KMS-11 (cell line): ENCODE data around the gene PARVA.

Experiments used
- H2AFZ ChIP-seq: fragments of 200-600 bp; sonication (generic); 2 replicates; pipeline ENCODE4 v1.6.1; 2016; ENCODE audit warnings: antibody characterized with exemption, mixed run types, low read depth
- H3K27ac ChIP-seq: fragments of 200-600 bp; sonication (generic); 2 replicates; pipeline ENCODE4 v1.6.1; 2016; ENCODE audit warnings: mild to moderate bottlenecking, mixed run types
- H3K27me3 ChIP-seq: fragments of 200-600 bp; sonication (generic); 2 replicates; pipeline ENCODE4 v1.6.1; 2017; ENCODE audit warnings: mild to moderate bottlenecking, low read depth, mixed run types, moderate library complexity; ENCODE audit not compliant: insufficient read depth
- H3K36me3 ChIP-seq: fragments of 200-600 bp; sonication (generic); 2 replicates; pipeline ENCODE4 v1.6.1; 2017; ENCODE audit warnings: mild to moderate bottlenecking, mixed run types; ENCODE audit not compliant: insufficient read depth
- H3K4me1 ChIP-seq: fragments of 200-600 bp; sonication (generic); 2 replicates; pipeline ENCODE4 v1.6.1; 2016; ENCODE audit warnings: mild to moderate bottlenecking, low read depth, mixed run types; ENCODE audit not compliant: poor library complexity, severe bottlenecking
- H3K4me2 ChIP-seq: fragments of 200-600 bp; sonication (generic); 2 replicates; pipeline ENCODE4 v1.7.0; 2016; ENCODE audit warnings: mild to moderate bottlenecking, mixed run types
- H3K4me3 ChIP-seq: fragments of 200-600 bp; sonication (generic); IDR thresholded peaks from 2 replicates; pipeline ENCODE4 v1.6.1; 2017; ENCODE audit warnings: low read depth, low read length, mixed read lengths; ENCODE audit not compliant: insufficient read depth
- H3K79me2 ChIP-seq: fragments of 200-600 bp; sonication (generic); 2 replicates; pipeline ENCODE4 v1.6.1; 2016; ENCODE audit warnings: low read depth, mixed run types; ENCODE audit not compliant: insufficient read depth
- H3K9ac ChIP-seq: fragments of 200-600 bp; sonication (generic); 2 replicates; pipeline ENCODE4 v1.6.1; 2016; ENCODE audit warnings: mild to moderate bottlenecking, mixed run types
- H4K20me1 ChIP-seq: fragments of 200-600 bp; sonication (generic); 2 replicates; pipeline ENCODE4 v1.6.1; 2016; ENCODE audit warnings: mild to moderate bottlenecking, mixed run types; ENCODE audit not compliant: insufficient read depth
- TF ChIP-seq, protein P1 (sequence below): fragments of 200-600 bp; sonication (generic); conservative IDR thresholded peaks from 2 replicates; pipeline ENCODE4 v1.6.1; 2017; ENCODE audit warnings: low read depth, mild to moderate bottlenecking, antibody characterized with exemption, low read length, moderate library complexity, mixed read lengths

The PARVA gene

DNA sequence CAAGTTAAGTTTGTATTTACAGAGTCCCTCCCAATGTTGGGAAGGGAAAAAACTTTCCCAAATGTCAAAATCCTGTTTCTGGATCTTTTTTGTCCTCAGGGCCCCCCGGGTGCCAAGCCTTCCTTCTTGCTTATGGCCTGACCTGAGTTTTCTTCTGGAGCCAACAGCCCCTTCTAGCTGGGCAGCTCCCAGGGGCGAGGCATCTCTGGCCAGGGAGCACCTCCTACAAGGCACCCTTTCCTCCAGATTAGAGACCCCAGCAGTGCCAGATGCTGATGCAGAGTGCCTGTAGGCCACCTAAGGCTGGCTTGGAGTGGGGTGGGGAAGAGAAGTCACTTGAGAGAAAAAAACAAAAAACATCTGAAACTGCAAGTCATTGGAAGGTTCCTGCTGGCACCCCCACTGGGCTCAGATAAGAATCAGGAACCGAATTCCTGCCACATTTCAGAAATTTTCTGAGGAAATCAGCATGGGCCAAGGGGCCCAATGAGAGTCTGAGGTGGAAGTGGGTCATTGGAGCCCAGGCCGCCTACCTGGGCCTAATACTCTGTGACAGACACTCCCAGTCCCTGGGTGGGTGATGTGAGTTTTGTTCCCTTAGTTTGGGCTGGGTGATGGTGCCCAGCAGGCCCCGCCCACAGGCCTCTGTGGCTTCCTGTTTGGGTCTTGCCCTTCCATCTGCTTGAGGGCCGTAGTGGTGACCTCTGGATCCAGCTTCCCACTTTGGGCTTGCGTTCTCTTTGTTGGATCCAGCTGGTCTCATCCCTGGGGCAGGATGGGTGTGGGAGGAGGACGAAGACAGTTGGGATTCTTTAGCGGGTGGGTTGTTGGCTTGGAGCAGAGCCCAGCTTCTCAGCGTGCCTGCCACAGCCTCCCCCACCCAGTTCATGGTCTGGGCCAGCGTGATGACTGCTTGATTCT is 40.6 kb downstream of the PARVA start:
- H2AFZ ChIP-seq, result no peak overlapping the region
- no peaks in the 10 kb centered on the region for H4K20me1 ChIP-seq
- H3K4me1 ChIP-seq, result no peaks in the 10 kb centered on the region
- no peaks in the 10 kb centered on the region for H3K79me2 ChIP-seq
- no peak overlapping the region for H3K4me2 ChIP-seq
- no peak overlapping the region for H3K27ac ChIP-seq
- H3K9ac ChIP-seq, result no peak overlapping the region
- H3K36me3 ChIP-seq, result no peaks in the 10 kb centered on the region
- H3K27me3 ChIP-seq, result no peaks in the 10 kb centered on the region
- TF ChIP-seq, protein P1, sequence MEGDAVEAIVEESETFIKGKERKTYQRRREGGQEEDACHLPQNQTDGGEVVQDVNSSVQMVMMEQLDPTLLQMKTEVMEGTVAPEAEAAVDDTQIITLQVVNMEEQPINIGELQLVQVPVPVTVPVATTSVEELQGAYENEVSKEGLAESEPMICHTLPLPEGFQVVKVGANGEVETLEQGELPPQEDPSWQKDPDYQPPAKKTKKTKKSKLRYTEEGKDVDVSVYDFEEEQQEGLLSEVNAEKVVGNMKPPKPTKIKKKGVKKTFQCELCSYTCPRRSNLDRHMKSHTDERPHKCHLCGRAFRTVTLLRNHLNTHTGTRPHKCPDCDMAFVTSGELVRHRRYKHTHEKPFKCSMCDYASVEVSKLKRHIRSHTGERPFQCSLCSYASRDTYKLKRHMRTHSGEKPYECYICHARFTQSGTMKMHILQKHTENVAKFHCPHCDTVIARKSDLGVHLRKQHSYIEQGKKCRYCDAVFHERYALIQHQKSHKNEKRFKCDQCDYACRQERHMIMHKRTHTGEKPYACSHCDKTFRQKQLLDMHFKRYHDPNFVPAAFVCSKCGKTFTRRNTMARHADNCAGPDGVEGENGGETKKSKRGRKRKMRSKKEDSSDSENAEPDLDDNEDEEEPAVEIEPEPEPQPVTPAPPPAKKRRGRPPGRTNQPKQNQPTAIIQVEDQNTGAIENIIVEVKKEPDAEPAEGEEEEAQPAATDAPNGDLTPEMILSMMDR, result no peak
- no peak overlapping the region for H3K4me3 ChIP-seq

DNA sequence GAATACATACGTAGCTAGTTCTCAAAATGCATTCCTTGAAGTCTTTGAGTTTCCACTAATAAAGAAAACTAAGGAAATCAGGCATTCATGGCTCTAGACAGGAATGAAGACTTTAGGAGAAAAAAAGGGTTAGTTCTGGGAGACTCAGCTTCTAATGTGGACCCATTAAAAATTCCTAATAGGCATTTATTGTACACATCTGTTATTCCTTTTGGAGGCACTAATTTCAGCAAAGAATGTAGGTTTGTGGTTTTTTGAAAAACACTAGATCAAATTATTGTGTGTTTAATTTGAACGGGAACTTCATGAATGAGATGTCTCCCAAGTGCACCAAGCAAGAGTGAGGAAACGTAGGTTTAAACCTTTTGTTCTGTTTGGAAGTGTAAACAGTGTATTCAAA is 42.7 kb downstream of the PARVA start:
- Histone ChIP-seq H3K79me2 (no peaks in the 10 kb centered on the region), H3K9ac (no peak overlapping the region), H3K27ac (no peak overlapping the region), H3K4me3 (no peak overlapping the region), H3K36me3 (no peaks in the 10 kb centered on the region), H4K20me1 (no peaks in the 10 kb centered on the region), H3K4me1 (no peaks in the 10 kb centered on the region), H2AFZ (no peak overlapping the region), H3K27me3 (no peaks in the 10 kb centered on the region), H3K4me2 (no peak overlapping the region)
- TF ChIP-seq, protein P1, result no peak

DNA sequence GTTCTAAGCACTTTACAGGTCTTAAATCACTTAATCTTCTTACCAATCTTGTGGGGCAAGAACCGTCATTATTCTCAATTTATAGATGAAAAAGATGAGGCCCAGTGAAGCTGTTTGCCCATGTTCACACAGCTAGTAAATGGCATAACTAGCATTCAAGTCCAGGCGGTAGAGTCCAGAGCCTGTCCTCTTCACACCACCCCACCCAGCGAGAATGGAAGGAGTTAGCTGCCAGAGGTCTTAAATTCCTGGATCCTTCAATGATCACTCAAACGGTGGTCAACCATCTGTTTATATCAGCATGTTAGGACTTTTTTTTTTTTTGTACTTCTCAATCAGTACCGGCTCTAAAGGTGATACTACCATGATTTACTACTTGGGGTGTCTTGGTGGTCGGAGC is 43.3 kb downstream of the PARVA start:
- Histone ChIP-seq H3K4me3 (no peak overlapping the region), H4K20me1 (no peaks in the 10 kb centered on the region), H2AFZ (no peak overlapping the region), H3K4me1 (no peaks in the 10 kb centered on the region), H3K27ac (no peak overlapping the region), H3K27me3 (no peaks in the 10 kb centered on the region), H3K4me2 (no peak overlapping the region), H3K9ac (no peak overlapping the region), H3K36me3 (no peaks in the 10 kb centered on the region), H3K79me2 (no peaks in the 10 kb centered on the region)
- TF ChIP-seq, protein P1, result no peak

DNA sequence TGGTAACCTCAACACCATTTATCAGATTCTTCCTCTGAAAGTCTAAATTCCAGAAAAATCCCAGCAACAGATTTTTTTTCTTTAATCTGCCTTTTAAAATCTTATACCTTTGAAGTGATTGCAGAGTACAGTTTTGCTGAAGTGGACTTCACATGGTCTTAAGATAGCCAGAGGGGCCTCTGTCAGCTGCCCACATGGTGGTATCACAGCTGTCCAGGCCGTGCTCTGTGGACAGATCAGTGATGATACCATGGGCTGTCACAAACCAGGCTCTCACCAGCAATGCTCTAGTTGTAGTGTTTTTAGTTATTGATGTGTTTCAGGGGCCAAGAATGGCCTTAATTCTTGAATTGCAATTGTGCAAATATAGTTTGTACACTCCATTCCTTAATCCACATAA is 44.0 kb downstream of the PARVA start:
- Histone ChIP-seq H4K20me1 (no peaks in the 10 kb centered on the region), H3K27me3 (no peaks in the 10 kb centered on the region), H3K27ac (no peak overlapping the region), H2AFZ (no peak overlapping the region), H3K36me3 (no peaks in the 10 kb centered on the region), H3K4me2 (no peak overlapping the region), H3K9ac (no peak overlapping the region), H3K4me1 (no peaks in the 10 kb centered on the region), H3K79me2 (no peaks in the 10 kb centered on the region), H3K4me3 (no peak overlapping the region)
- TF ChIP-seq, protein P1, result no peak
